SKM-1 treated with dmso at 0.1 percent for 144 hours (cell line): ENCODE results near the gene ZNF536.

Experiments
- DNase-seq: peaks from one replicate; lab custom pipeline; 2025; ENCODE audit not compliant: unreplicated experiment; lab: John Stamatoyannopoulos, UW

ZNF536 gene

DNA sequence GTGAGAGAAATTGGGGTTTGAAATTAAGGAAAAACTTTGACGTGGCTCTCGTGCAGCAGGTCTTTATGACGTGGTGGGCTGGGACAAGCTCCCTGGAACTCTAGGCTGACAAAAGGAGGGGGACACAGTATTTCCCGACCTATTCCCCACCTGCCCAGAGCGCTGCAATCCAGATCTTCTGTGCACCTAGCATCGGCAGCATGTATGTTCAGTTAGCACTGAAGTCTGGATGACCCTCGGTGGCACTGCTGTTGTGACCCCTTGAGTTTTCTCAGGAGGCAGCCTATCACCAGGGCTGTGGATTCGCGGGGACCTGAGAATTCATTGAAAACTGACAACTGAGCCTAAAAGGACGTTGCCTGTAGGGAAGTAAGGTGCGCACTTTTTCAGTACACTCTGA, 9.1 kb upstream of the ZNF536 start:
- no peak for DNase-seq

DNA sequence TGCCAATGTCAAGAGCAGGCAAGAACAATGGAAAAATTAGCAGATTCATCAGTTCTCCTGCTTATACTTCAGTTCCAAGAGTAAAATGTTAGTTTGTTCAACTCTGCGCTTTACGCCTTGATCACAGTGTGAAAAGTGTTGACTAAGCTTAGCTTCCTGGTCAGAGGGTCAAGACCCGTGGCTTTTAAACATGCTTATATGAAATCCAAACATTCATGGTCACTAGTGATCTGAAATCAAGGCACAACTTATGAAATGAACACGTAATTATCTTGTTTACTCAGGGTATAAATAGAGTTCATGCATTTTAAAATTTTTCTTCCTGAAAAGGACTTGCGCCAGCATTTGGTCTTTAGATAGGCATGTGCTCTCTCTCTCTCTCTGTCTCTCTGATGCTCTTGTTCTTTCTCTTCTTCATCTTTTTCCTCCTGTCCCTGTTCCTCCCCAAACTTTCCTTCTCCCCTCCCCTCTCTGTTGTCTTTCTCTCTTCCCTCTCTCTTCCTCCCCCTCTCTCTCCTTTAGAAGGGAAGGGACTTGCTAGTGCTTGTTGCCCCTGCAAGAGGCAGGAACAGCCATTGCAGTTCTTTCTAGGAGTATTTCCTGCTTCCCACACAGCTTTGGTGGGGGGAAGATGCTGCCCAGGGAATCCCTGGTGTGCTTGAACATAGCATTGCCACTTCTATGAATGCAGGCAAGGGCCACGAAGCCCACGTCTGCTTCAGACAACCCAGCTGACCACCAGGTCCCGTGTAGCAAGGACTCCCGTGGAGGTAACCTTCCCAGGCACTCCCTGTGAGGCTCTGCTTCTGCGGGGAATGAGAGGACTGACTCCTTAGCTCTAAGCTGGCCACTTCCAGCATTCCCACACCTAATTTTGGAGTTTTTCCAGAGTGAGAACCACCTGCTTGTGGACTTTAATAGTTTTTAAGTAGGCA, 7.1 kb upstream of the ZNF536 start:
- no peak for DNase-seq

- no peak for DNase-seq
These were observed 5.9 kb upstream of the ZNF536 start for GRCh38 chr19:30366282-30366681.

DNA sequence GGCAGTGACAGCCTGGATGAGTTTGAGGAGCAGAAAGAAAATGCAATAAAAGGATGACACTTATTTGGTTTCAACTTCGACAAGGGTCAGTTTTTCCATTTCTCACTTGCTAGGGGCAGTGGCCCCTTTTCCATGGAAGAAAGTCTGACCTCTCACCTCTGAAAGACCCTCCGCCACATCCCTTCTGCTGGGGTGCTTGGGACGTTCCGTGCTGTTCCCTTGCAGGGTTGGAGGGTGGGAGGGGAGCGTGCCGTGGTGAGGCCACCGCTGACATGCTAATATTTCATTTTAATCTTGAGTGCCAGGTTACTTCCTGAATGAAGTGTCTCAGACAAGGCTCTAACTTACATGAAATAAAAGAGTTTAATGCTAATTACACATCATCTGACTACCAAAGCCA, 5.2 kb upstream of the ZNF536 start:
- no peak for DNase-seq

GRCh38 chr19:30367421-30367820, 4.8 kb upstream of the ZNF536 start:
- DNase-seq, result no peak

DNA sequence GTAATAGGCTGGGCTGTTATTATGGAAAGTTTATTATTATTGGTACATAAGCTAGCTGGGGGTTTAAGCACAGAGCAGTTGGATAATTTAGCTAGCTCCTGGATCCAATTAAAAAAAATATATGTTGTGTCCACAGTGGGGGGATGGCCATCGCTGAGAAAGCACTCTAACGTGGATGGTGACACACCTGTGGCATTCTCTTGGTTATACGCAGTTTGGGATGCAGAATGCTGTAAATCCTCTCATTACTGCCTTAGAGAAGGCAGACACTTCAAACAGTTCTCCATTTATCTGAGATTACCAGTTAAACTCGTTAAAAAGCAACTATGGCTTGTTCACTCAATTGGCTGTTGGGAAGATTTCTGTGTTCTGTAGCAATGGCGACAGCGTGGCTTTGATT, 2.4 kb upstream of the ZNF536 start:
- DNase-seq, result no peak

- no peak for DNase-seq
These were observed 885 bp upstream of the ZNF536 start for GRCh38 chr19:30371161-30371836.

- DNase-seq, result no peak
These were observed 1.4 kb downstream of the ZNF536 start for GRCh38 chr19:30373593-30373992.

DNA sequence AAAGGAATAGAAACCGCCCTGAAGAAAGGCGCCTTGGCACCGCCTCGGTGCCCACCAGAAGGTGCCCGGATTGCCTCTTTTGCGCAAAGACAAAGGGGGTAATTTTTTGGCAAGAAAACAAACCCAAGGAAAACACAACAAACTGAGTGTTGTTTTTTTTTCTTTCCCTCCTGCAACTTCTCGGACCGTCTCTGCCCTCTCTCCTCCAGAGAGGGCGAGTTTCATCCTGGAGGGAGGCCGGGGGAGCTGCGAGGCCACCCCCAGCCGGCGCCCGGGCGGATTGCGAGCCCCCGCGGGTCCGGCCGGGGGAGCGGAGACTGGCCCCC, 2.3 kb downstream of the ZNF536 start:
- DNase-seq, result no peak

GRCh38 chr19:30374865-30375552, 2.8 kb downstream of the ZNF536 start:
- DNase-seq, result no peak

- no peak for DNase-seq
These were observed 3.4 kb downstream of the ZNF536 start for GRCh38 chr19:30375553-30376031.

DNA sequence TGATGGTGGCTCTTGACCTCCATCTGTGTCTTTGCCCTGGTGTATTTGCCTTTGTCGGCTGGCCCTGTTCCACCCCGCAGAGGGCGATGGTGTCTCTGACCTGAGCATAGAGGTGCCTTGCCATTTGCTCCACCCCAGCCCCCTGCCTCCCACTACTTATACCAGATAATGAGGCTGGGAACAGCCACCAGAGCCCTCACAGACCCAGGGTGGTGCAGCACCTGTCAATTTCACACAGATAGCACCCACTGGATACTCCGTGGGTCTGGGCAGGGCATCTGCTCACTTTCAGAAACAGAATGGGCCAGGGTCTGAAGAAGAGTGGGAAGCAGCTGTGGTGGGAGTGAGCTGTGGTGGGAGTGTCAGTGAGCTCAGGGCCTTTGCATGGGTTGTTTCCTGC, 4.1 kb downstream of the ZNF536 start:
- no peak for DNase-seq

DNA sequence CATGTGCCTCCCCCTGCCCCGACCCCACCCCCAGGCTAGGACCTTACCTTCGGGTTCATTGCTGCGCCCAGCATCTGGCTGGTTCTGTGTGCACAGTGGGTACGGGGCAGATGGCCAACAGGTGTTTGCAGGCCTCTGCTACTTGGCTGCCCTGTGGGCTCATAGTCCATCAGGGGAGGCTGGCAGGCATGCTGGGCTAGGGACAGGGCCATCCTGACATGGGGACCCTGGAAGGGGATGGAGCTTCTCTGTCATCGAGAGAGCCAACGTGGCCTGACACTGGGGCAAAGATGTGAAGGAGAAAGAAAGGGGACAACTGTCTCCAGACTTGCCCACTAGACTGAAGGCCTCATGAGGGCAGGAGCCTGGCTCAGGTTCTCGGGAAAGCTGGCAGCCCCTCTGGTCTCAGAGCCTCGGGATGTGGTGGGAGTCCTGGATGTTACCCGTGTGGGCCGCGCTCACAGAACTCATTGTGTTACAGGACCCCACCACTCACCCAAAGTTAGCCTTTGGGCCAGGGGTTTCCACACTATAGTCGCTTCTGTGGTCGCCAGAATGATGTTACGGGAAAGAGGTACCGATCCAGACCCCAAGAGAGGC, 4.7 kb downstream of the ZNF536 start:
- no peak for DNase-seq

GRCh38 chr19:30378701-30379100, 6.5 kb downstream of the ZNF536 start:
- DNase-seq, result no peak

DNA sequence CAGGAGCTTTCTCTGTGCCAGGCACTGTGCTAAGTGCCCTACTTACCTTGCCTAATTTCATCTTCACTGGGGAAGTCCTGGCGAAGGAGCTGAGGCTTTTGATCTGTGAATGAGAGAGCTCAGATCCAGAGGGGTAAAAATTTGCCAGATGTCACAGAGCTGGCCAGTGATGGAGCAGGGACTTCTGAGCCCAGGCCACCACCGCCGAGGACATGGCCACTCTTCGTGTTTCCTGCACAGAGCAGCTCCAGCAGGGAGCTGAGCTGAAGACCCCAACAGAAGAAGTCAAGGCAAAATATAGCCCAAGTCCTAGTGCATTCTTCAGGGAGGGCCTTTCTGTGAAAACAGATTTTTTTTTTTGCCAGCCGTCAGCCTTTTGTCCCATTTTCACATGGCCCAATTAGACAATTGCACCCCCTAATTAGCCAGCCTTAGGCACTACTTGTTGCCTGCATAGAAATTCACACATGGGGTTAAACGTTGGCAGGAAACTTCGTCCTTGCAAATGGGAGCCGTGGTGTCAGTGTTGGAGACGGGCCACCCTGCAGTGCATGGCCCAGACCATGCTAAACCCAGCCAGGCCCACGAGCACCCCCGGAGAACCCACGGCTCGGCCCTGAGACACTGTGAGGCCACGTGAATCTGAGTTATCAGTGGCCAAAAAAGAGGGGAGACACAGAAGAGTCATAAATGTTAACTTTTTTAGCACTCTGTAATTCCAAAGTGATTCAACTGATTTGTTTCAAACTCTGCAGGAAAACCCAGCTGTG, 7.8 kb downstream of the ZNF536 start:
- no peak for DNase-seq

DNA sequence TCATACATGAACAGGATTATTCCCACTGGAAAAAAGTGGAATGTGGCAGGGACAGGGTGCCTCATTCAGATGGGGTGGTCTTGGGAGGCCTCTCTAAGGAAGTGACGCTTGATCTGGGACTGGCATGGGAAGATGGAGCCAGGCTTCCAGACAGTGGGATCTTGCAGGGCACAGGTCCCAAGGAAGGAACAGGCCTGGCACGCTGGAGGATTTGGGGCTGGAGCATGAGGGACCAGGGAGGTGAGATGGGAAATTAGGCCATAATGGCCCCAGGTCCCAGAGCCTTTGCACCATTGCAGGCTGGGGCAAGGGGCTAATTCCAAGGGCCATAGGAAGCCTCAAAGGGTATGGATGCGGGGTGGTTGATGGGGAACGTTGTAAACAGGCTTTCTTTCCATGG, 9.2 kb downstream of the ZNF536 start:
- no peak for DNase-seq

GRCh38 chr19:30385174-30385573, 13.0 kb downstream of the ZNF536 start:
- no peak for DNase-seq

- no peak for DNase-seq
These were observed 13.5 kb downstream of the ZNF536 start for GRCh38 chr19:30385666-30386065.

DNA sequence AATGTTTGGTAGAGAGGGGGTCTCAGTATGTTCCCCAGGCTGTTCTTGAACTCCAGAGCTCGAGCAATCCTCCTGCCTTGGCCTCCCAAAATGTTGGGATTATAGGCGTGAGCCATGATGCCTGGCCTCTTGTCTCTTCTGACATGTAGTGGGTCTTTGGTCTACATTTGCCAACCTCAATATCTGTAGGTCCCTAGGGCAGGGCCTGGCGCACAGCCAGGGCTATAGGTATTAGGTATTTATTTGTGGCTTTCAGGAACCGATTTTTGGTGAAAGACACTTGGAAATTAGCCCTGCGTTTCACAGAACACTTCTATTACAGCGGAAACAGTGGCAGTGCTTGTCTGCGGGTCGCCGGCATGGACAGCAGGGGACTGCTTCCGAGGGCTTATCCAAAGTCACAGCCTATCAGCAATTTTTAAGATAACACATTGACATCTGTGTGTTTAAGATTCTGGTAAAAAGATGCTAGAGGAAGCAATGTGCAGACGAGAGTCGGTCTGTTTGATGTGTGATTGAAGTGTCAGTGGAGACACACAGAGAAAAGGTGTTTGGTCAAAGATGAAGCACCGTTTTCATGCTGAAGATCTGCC, 14.5 kb downstream of the ZNF536 start:
- DNase-seq, result no peak
